Suprapubic skin (tissue), 4 donors: ENCODE measurements around the gene CADPS2. TPM values are rescaled to one million over a fixed set of nuclear protein-coding genes. Genes with fewer than 3 reads are reported as not detected.

Experiments
- DNase-seq, 2 donors: peaks; one replicate each; pipeline ENCODE4 v3.0.0-alpha.2; 2019; ENCODE audit warnings: low spot score in 2 of 2
- H3K27ac ChIP-seq: fragments of 200-600 bp; sonication (generic); one replicate; pipeline ENCODE4 v1.5.1; 2019
- H3K27me3 ChIP-seq: fragments of 200-600 bp; sonication (generic); one replicate; pipeline ENCODE4 v1.5.1; 2019
- H3K36me3 ChIP-seq: fragments of 200-600 bp; sonication (generic); one replicate; pipeline ENCODE4 v1.5.1; 2019
- H3K4me1 ChIP-seq: fragments of 200-600 bp; sonication (generic); one replicate; pipeline ENCODE4 v1.5.1; 2019
- H3K4me3 ChIP-seq: fragments of 200-600 bp; sonication (generic); one replicate; pipeline ENCODE4 v1.5.1; 2019; ENCODE audit warnings: mild to moderate bottlenecking
- H3K9me3 ChIP-seq: fragments of 200-600 bp; sonication (generic); one replicate; pipeline ENCODE4 v1.5.1; 2019
- CTCF ChIP-seq, 2 donors: fragments of 200-600 bp in 1 of 2; fragments of 450-650 bp in 1 of 2; sonication (generic) in 1 of 2; IDR thresholded peaks; one replicate each; pipeline ENCODE4 v1.5.1; 2016 to 2019; ENCODE audit warnings: antibody characterized with exemption in 2 of 2, mild to moderate bottlenecking in 1 of 2, moderate library complexity in 1 of 2
- EP300 ChIP-seq: sonication (generic); formaldehyde crosslinking; IDR thresholded peaks from one replicate; pipeline ENCODE4 v1.6.1; 2017; ENCODE audit warnings: antibody characterized with exemption
- POLR2A ChIP-seq, 2 donors: fragments of 450-650 bp; IDR thresholded peaks; one replicate each; pipeline ENCODE4 v1.6.1; 2017; ENCODE audit warnings: antibody characterized with exemption in 2 of 2, mild to moderate bottlenecking in 2 of 2, moderate library complexity in 2 of 2
- POLR2AphosphoS5 ChIP-seq, 3 donors: sonication (generic); formaldehyde crosslinking; IDR thresholded peaks; one replicate each; pipeline ENCODE4 v1.6.1; 2017; ENCODE audit warnings: antibody characterized with exemption in 3 of 3
- WGBS: methylation state at CpG from one replicate; pipeline ENCODE4 v1.1.5; 2018; 5-methylcytosine and 5-hydroxymethylcytosine counted together
- total RNA-seq, 4 donors: library from RNA; depleted of rRNA; stranded (reverse); fragments of >200 nt; gene quantifications; one replicate each; pipeline ENCODE4 v1.1.0, GENCODE V29; 2016

CADPS2 gene
- total RNA-seq, 4 donors from 2014 or later: 3.9 to 9.8 (median 8.1) TPM

- no peaks in the 10 kb centered on the region for H3K9me3 ChIP-seq
- no peak overlapping the region for H3K4me3 ChIP-seq
- H3K4me1 ChIP-seq: peaks cover 5% of the 10 kb centered on the region
- H3K27me3 ChIP-seq: no peaks in the 10 kb centered on the region
- no peaks in the 10 kb centered on the region for H3K36me3 ChIP-seq
- 65% methylated on average over 1 of the region's 1 CpG for WGBS
- no peak overlapping the region for H3K27ac ChIP-seq
- DNase-seq: no peak
- no peak for TF ChIP-seq POLR2AphosphoS5 (IDR thresholded peaks at IDR 0.05)
Measured at GRCh38 chr7:122881324-122881723, 4.9 kb downstream of the CADPS2 start.

DNA sequence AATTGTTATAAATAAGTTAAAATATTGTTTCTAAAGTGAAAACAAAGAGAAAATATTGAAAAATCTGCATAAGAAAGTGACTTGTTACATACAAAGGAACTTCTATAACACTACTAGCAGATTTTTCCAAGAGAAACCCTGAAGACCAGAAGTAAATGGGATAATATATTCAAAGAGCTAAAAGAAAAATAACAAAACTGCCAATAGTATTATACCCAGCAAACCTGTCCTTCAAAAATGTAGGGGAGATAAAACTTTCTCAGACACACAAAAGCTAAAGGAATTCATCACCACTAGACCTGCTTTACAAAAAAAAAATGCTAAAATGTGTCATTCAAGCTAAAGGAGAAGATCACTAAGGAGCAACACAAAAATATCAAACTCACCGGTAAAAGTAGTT, 17.0 kb downstream of the CADPS2 start:
- Histone ChIP-seq H3K36me3 (no peaks in the 10 kb centered on the region), H3K27me3 (no peaks in the 10 kb centered on the region), H3K27ac (no peak overlapping the region), H3K4me3 (no peak overlapping the region), H3K9me3 (peaks cover 10% of the 10 kb centered on the region), H3K4me1 (no peaks in the 10 kb centered on the region)
- no peak for TF ChIP-seq POLR2A (IDR thresholded peaks at IDR 0.05)
- TF ChIP-seq EP300: no peak
- no peak for DNase-seq
- WGBS: 60% methylated on average over 1 of the region's 1 CpG

DNA sequence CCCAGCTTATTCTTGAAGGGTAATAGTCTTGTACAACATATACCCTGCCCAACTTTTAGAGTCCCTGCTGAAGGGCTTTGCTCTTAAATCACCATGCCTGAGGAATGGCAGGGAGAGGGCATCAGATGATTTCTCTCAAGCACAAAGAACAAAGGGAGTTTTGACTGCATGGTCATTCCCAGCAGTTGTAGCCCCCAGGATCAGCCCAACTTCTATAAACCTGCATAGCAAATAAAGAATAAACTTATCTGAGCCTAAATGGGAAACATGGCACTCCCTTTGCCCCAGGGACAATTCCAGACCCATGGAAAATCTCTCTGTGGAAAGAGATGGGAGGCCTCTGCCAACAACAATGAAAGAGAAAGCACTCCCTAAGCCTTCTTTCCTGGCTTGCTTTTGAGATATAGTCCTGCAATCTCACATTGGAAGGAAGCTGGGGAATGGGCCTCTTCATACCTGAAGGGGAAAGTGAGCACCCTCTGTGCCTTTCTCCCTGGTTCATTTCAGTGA, 18.7 kb downstream of the CADPS2 start:
- no peaks in the 10 kb centered on the region for H3K27me3 ChIP-seq

DNA sequence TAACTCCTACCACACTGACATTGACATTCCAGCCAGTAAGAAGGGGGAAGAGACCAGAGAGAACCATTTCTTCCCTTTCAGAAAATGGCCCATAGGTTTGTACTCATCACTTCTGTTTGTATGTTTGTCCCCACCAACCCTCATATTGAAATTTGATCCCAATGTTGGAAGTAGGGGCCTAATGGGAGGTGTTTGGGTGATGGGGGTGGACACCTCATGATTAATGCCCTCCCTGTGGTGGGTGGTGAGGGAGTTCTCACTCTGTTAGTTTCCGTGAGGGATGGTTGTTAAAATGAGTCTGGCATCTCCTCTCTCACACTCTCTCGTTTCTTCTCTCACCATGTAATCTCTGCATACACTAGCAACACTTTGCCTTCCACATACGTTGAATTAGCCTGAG, 21.4 kb downstream of the CADPS2 start:
- no peak for DNase-seq
- no peak overlapping the region for H3K4me3 ChIP-seq
- H3K27ac ChIP-seq: no peak overlapping the region
- peaks cover 10% of the 10 kb centered on the region for H3K9me3 ChIP-seq
- H3K36me3 ChIP-seq: no peaks in the 10 kb centered on the region
- no peaks in the 10 kb centered on the region for H3K4me1 ChIP-seq
- TF ChIP-seq POLR2AphosphoS5 (IDR thresholded peaks at IDR 0.05) (no peak), CTCF (IDR thresholded peaks at IDR 0.05) (no peak), POLR2A (IDR thresholded peaks at IDR 0.05) (no peak), EP300 (no peak)
- H3K27me3 ChIP-seq: no peaks in the 10 kb centered on the region
- WGBS: 79% methylated on average over 3 of the region's 3 CpGs

More for the DNA sequence above, 18.7 kb downstream of the CADPS2 start:
- TF ChIP-seq EP300 (no peak), CTCF (IDR thresholded peaks at IDR 0.05) (no peak), POLR2A (IDR thresholded peaks at IDR 0.05) (no peak), POLR2AphosphoS5 (IDR thresholded peaks at IDR 0.05) (no peak)
- H3K4me3 ChIP-seq: no peak overlapping the region
- peaks cover 10% of the 10 kb centered on the region for H3K9me3 ChIP-seq
- H3K4me1 ChIP-seq: no peaks in the 10 kb centered on the region
- no peak overlapping the region for H3K27ac ChIP-seq
- no peaks in the 10 kb centered on the region for H3K36me3 ChIP-seq
- no peak for DNase-seq

DNA sequence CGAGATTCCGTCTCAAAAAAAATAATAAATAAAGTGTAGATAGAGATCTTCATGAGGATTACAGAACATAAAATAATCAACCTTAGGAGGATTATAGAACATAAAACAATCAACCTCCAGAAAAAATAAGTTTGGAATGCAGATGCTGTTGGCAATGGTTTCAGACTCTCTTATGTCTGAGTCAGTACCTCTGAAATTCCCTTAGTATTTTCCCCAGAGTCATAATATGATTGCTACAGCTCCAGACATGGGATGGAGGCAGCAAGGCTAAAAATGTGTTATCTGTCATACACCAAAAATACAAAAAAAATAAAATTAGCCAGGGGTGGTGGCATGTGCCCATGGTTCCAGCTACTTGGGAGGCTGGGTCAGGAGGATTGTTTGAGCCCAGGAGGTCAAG, 22.2 kb downstream of the CADPS2 start:
- Histone ChIP-seq H3K36me3 (no peaks in the 10 kb centered on the region), H3K27ac (no peak overlapping the region), H3K27me3 (no peaks in the 10 kb centered on the region), H3K9me3 (peaks cover 3% of the 10 kb centered on the region), H3K4me3 (no peak overlapping the region), H3K4me1 (no peaks in the 10 kb centered on the region)
- TF ChIP-seq CTCF (IDR thresholded peaks at IDR 0.05): no peak
- TF ChIP-seq POLR2AphosphoS5 (IDR thresholded peaks at IDR 0.05): no peak
- no peak for TF ChIP-seq POLR2A (IDR thresholded peaks at IDR 0.05)
- TF ChIP-seq EP300: no peak
- DNase-seq: no peak
- 93% methylated on average over 2 of the region's 2 CpGs for WGBS

DNA sequence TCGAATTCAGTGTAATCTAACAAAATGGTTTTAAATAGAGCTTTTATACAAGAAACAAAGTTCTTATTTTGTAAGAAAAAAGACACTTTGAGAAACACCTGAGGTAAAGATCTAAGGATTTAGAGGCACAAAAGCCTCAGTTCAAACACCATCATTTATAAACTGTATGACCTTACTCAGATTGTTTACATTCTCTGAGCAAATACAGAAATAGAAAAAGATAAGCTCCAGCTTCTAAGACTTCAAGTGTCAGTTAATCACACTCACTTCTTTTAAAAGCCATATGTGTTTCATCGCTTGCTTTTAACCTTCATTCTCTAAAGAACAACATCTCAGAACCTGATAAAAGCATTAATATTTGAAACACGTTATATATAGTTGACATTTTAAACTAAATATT, 27.9 kb downstream of the CADPS2 start:
- no peak for TF ChIP-seq CTCF (IDR thresholded peaks at IDR 0.05)
- no peak for TF ChIP-seq POLR2AphosphoS5 (IDR thresholded peaks at IDR 0.05)
- TF ChIP-seq EP300: no peak
- TF ChIP-seq POLR2A (IDR thresholded peaks at IDR 0.05): no peak
- no peak overlapping the region for H3K27ac ChIP-seq
- WGBS: 92% methylated on average over 3 of the region's 3 CpGs
- no peaks in the 10 kb centered on the region for H3K9me3 ChIP-seq
- H3K36me3 ChIP-seq: no peaks in the 10 kb centered on the region
- H3K4me3 ChIP-seq: no peak overlapping the region
- H3K27me3 ChIP-seq: no peaks in the 10 kb centered on the region
- no peaks in the 10 kb centered on the region for H3K4me1 ChIP-seq
- DNase-seq: no peak
